GM19099 (cell line): ENCODE measurements around the gene CRELD2.

ENCODE experiments used
- POLR2A ChIP-seq: IDR thresholded peaks from 3 replicates; pipeline ENCODE4 v1.6.1; 2011; ENCODE audit warnings: low read depth; ENCODE audit not compliant: insufficient read length; ENCODE audit errors: extremely low read depth

CRELD2 gene, protein sequence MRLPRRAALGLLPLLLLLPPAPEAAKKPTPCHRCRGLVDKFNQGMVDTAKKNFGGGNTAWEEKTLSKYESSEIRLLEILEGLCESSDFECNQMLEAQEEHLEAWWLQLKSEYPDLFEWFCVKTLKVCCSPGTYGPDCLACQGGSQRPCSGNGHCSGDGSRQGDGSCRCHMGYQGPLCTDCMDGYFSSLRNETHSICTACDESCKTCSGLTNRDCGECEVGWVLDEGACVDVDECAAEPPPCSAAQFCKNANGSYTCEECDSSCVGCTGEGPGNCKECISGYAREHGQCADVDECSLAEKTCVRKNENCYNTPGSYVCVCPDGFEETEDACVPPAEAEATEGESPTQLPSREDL

DNA sequence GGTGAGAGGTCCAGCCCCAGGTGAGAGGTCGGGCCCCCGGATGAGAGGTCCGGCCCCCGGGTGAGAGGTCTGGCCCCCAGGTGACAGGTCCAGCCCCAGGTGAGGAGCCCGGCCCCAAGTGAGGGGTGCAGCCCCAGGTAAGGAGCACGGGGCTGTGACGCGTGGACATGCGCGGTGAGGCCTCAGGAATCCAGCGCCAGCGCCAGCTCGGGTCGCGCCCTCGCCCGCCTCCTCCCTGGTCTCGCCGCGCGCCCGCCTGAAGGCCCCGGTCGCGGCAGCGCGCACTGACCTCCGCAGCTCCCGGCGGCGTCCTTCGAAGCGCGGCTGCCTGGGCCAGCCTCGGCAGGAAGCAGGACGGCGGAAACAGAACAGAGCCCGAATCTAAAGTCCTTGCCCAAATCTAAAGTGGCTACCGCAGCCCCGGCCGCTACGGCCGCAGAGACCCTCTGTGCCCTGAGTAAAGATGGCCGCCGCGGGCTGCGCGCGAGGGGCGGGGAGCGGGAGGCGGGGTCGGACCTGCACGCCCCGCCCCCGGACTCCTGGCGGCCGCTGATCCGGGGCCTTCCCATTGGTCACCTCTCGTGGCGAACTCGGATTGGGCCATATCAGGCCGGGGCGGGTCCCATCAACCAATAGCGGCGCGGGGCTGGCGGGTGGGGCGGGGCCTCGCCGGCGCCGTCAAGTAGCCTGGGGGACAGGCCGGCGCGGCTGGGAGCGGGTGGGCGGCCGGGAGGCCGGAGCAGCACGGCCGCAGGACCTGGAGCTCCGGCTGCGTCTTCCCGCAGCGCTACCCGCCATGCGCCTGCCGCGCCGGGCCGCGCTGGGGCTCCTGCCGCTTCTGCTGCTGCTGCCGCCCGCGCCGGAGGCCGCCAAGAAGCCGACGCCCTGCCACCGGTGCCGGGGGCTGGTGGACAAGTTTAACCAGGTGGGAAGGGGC lies at the start of gene CRELD2, which contains the start of gene ALG12:
CRELD2 (plus strand) TSS at position 661 of the 937 bp plus-strand sequence; CDS start at position 797, 136 bp downstream.
ALG12 (minus strand) TSS at position 465 of the 937 bp plus-strand sequence. CDS start 4,673 bp downstream, outside the sequence.
- peak; percentile 76 for TF ChIP-seq POLR2A

DNA sequence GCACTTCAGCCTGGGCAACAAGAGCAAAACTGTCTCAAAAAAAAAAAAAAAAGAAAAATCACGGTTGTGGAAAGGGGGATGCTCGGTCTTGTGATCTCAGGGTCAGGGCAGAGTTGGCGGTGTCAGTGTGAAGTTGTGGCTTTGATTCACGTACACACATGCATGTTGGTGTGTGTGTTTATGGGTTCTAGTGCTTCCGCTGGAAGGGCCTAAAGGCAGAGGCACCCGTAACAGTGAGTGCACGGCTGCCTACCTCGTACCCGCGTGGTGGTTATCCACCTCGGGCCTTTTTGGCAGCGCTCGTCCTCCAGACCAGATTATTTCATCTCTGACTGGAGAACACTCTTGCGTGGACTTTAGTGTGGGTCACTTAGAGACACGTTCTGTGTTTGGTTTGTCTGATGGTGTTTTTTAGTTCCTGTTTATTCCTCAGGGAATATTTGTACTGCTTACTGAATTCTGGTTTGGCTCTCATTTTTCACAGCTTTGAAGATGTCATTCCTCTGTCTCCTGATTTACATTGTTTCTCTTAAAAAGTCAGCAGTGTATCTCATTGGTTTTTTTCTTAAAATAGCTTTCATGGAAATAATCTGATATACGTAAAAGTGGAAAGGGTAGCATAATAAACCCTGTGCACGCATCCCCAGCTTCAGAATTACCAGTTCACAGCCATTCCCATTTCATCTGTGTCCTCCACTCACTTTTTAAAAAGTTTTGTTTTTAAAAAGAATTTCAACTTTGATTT lies 49.2 kb upstream of the CRELD2 start:
- TF ChIP-seq POLR2A, result no peak

DNA sequence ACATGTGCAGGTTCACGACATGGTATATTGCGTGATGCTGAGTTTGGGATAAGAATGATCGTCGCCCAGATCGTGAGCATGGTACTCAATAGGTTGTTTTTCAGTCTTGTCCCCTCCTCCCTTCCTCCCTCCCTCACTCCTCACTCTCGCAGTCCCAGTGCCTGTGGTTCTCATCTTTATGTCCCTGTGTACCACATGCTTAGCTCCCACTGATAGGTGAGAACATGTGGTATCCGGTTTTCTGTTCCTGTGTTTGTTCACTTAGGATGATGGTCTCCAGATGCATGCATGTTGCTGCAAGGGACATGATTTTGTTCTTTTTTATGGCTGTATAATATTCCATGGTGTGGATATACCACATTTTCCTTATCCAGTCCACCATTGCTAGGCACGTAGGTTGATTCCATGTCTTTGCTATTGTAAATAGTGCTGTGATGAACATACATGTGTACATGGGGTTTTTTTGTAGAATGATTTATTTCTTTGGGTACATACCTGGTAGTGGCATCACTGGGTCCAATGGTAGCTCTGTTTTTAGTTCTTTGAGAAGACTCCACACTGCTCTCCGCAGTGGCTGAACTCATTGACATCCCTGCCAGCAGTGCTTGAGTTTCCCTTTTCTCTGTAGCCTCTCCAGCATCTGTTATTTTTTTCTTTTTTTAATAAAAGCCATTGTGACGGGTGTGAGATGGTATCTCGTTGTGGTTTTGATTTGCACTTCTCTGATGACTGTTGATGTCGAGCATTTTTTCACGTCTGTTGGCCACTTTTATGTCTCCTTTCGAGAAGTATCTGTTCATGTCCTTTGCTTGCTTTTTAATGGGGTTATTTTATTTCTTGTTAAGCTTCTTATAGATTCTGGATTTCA lies 48.4 kb upstream of the CRELD2 start:
- no peak for TF ChIP-seq POLR2A

DNA sequence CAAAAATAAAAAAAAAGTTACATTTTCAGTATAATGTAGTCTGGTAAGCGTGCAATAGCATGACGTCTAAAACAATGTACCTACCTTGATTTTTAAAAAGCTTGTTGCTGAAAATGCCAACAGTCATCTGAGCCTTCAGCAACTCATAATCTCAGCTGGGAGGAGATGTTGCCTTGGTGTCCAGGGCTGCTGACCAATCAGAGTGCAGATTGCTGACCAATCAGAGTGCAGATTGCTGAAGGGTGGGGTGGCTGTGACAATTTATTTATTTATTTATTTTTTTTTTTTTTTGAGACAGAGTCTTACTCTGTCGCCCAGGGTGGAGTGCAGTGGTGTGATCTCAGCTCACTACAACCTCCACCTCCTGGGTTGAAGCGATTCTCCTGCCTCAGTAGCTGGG lies 47.0 kb upstream of the CRELD2 start:
- no peak for TF ChIP-seq POLR2A

DNA sequence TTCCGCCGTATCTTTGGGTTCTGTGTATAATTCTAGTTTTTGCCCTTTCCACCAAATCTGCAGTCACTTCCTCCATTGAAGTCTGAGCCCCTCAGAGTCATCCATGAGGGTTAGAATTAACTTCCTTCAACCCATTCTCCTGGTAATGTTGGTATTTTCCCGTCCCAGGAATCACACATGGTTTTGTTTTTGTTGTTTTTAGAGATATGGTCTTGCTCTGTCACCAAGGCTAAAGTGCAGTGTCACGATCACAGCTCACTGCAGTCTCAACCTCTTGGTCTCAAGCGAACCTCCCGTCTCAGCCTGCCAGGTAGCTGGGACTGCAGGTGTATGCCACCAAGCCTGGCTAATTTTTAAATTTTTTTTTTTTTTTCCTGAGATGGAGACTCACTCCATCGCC lies 46.1 kb upstream of the CRELD2 start:
- no peak for TF ChIP-seq POLR2A

DNA sequence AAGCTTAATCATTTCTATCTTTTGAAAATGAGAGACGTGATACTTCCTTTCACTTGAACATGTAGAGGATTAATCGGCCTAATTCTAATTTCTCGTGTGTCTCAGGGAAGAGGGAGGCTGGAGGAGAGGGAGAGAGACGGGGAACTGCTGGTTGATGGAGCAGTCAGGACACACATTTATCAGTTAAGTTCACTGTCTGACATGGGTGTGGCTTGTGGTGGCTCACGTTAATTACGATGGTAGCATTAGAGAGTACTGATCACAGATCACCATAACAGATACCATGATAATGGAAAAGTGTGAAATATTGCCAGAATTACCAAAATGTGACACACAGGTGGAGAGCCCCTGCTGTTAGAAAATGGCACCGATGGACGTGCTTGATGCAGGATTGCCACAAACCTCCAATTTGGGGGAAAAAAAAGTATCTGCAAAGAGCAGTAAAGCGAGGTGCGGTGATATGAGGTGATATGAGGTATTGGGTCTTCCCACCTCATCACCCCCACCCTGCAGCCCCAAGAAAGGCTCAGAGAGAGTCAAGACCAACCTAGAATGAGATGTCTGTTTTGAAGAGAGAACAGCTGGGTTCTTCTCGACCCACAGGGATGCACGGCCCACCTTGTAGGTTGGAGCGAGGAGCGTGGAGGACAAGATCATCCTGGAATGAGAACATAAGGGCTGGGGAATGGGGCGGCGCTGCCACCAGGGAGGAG lies 45.0 kb upstream of the CRELD2 start:
- TF ChIP-seq POLR2A, result no peak

DNA sequence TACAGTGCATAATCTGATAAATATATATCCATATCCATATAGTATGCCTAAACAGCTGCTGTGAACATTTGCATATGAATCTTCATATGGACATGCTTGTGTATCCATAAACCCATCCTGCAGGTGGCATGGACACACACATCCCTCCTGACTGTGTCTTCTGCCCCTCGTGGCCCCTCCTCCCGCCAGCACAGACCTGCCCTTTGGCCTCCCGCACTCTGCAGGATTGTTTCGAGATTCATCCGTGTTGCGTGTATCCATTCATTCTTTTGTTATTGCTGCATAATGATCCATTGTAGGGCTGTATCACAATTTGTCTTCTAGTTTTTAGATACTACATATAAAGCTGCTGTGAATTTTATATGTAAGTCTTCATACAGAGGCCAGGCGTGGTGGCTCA lies 40.8 kb upstream of the CRELD2 start:
- no peak for TF ChIP-seq POLR2A

DNA sequence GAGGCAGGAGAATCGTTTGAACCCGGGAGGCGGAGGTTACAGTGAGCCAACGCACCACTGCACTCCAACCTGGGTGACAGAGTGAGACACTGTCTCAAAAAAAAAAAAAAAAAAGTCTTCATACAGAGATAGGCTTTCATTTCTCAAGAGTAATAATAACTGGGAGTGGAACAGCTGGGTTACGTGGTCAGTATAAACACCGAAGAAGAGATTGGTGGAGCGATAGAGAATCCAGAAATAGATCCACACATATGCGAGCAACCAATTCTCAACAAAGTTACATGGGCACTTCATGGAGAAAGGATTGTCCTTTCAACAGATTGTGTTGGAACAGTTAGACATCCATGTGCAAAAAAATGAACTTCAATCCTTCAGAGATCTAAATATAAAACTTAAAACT lies 40.2 kb upstream of the CRELD2 start:
- TF ChIP-seq POLR2A, result no peak

DNA sequence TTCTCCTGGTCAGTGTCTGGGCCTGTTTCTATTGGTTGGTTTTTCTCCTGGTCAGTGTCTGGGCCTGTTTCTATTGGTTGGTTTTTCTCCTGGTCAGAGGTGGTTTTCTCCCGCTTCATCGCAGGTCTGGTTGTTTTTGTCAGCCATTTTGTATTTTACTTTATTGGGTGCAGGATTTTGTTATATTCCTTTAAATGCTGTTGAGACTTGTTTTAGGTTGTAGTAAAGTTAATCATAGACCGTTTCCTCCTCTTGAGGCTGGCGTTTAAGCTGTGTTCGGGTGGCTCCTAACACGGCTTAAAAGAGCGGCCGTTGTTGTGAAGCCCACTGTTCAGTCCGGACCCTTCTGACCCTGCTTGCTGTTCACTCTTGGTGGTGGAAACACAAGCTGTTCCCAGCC lies 38.6 kb upstream of the CRELD2 start:
- no peak for TF ChIP-seq POLR2A

DNA sequence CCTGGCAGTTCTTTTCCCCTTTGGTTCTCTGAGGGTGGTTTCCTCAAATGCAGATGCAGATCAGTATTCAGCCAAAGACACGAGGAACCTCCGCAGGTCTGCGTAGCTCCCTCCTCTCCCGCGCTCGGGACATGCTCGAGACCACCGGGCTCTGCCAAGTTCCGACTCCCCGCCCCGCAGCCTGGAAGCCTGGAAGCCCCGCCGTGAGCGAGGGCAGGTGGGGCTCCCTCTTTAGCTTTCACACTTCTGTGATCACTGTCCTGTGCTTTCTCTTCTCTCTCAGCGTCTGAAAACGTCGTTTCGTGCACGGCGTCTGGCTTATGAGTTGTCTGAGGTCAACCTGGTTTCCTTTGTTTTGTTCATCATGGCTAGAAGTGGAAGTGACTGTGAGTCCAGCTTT lies 38.2 kb upstream of the CRELD2 start:
- TF ChIP-seq POLR2A, result no peak

DNA sequence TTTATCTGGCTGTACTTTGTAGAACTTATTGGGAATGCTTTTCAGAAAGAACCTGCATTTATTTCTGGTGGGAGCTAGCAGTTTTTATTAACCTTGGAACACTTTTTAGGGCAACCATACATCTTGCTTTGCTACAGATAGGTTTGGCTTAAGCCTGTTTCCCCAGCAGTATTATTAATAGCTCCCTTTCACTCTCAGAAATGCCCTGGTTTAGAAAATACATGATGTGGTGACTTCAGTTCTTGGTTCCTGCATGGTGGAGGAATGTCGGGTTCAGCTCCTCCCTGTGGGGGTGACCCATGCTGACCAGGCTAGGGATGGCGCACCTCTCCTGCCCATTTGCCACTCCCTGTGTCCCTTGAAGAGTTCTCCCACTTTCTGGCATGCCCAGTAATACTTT lies 36.6 kb upstream of the CRELD2 start:
- TF ChIP-seq POLR2A, result no peak

DNA sequence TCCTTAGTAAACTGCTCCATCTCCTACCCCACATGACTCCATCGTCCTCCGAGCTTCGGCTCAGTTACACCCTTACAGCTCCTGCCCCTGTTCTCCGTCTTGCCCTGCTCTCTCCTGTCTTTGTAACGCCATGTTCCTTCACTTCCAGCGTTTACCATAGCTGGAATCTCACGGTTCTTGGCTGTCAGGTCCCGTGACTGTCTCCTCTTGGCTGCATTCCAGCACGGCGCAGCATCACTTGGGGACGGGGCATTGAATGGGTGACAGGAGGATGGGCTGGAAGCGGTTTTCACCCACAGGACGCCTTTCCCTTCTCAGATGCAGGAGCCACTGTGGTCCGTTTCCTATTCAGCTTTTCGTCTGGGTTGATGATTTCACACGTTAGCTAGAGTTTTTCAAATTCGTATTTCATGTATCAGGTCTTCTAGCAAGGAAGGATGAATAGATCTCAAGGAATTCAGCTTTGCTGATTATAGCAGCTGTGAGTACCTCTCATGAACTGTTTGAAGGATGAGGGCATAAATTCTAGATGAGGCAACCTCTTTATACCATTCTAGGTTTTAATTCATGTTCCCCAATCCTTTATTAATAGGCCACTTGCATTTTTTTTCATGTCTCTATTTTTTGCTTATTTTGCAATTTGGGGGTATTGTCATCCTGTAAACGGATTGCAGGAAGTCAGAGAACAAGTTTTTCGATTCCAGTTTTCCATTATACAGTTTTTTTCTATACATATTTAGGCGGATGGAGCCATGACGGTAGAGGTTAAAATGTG lies 35.7 kb upstream of the CRELD2 start:
- no peak for TF ChIP-seq POLR2A

DNA sequence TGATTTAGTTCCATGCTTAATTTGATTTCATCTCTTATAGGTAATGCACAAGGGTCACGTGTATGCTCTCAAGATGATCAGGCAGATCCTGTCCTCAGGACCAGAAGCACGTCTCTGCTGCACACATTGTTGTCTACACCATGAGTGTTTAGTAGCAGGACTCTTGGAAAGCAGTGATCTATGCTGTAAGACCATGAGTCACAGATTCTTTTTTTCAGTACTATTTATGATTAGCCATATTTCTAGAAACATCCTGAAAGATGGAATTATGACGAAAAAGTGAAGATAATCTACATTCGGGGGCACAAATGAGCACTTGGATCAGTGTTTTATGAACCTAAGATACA lies 35.2 kb upstream of the CRELD2 start:
- no peak for TF ChIP-seq POLR2A
